ENCODE data around the gene PAX2.

Gene PAX2

GRCh38 chr10:100760726-100761125, 15.3 kb downstream of the PAX2 start:
- DNase-seq: no peak

- DNase-seq: no peak
These were observed 15.8 kb downstream of the PAX2 start for GRCh38 chr10:100761191-100761590.

GRCh38 chr10:100763043-100763747, 17.8 kb downstream of the PAX2 start:
- DNase-seq: no peak

- DNase-seq: no peak
These were observed 21.5 kb downstream of the PAX2 start for GRCh38 chr10:100766693-100767421.

GRCh38 chr10:100767422-100767775, 22.0 kb downstream of the PAX2 start:
- DNase-seq: no peak

- no peak for DNase-seq
These were observed 24.1 kb downstream of the PAX2 start for GRCh38 chr10:100769481-100769880.

GRCh38 chr10:100773646-100774045, 28.3 kb downstream of the PAX2 start:
- DNase-seq: no peak

GRCh38 chr10:100774223-100774622, 28.8 kb downstream of the PAX2 start:
- DNase-seq: no peak

GRCh38 chr10:100774876-100775275, 29.5 kb downstream of the PAX2 start:
- DNase-seq: no peak

- no peak for DNase-seq
These were observed 30.0 kb downstream of the PAX2 start for GRCh38 chr10:100775386-100775785.

- no peak for DNase-seq
These were observed 30.5 kb downstream of the PAX2 start for GRCh38 chr10:100775871-100776270.

GRCh38 chr10:100776671-100777070, 31.3 kb downstream of the PAX2 start:
- DNase-seq: no peak

GRCh38 chr10:100779329-100779728, 33.9 kb downstream of the PAX2 start:
- no peak for DNase-seq

GRCh38 chr10:100780324-100780723, 34.9 kb downstream of the PAX2 start:
- DNase-seq: no peak

- no peak for DNase-seq
These were observed 35.8 kb downstream of the PAX2 start for GRCh38 chr10:100781145-100781665.

GRCh38 chr10:100782461-100783244, 37.3 kb downstream of the PAX2 start:
- no peak for DNase-seq

GRCh38 chr10:100784126-100784525, 38.7 kb downstream of the PAX2 start:
- DNase-seq: no peak

- no peak for DNase-seq
These were observed 41.2 kb downstream of the PAX2 start for GRCh38 chr10:100786591-100786990.

- DNase-seq: no peak
These were observed 42.9 kb downstream of the PAX2 start for GRCh38 chr10:100788002-100788903.

GRCh38 chr10:100790761-100791208, 45.4 kb downstream of the PAX2 start:
- DNase-seq: no peak

- no peak for DNase-seq
These were observed 46.1 kb downstream of the PAX2 start for GRCh38 chr10:100791369-100792058.

GRCh38 chr10:100792574-100792973, 47.2 kb downstream of the PAX2 start:
- DNase-seq: no peak

All from NCI-H2081 (cell line).